Measurements from ENCODE around the gene BCL11B. TPM values are rescaled to one million over a fixed set of nuclear protein-coding genes. Genes with fewer than 3 reads are reported as not detected.

The BCL11B gene
- total RNA-seq, 1 experiment from 2014 or later: 0.05 TPM

- peaks cover 23% of the 10 kb centered on the region for H3K27me3 Mint-ChIP-seq (ENCODE audit: insufficient read depth, unreplicated experiment)
- TF ChIP-seq, protein P1, sequence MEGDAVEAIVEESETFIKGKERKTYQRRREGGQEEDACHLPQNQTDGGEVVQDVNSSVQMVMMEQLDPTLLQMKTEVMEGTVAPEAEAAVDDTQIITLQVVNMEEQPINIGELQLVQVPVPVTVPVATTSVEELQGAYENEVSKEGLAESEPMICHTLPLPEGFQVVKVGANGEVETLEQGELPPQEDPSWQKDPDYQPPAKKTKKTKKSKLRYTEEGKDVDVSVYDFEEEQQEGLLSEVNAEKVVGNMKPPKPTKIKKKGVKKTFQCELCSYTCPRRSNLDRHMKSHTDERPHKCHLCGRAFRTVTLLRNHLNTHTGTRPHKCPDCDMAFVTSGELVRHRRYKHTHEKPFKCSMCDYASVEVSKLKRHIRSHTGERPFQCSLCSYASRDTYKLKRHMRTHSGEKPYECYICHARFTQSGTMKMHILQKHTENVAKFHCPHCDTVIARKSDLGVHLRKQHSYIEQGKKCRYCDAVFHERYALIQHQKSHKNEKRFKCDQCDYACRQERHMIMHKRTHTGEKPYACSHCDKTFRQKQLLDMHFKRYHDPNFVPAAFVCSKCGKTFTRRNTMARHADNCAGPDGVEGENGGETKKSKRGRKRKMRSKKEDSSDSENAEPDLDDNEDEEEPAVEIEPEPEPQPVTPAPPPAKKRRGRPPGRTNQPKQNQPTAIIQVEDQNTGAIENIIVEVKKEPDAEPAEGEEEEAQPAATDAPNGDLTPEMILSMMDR (IDR thresholded peaks at IDR 0.05; ENCODE audit: insufficient read depth in 1 of 2, low read depth in 1 of 2, low read length in 1 of 2, severe bottlenecking in 1 of 2, unreplicated experiment in 1 of 2): no peak
- H3K36me3 Mint-ChIP-seq (ENCODE audit: insufficient read depth, unreplicated experiment): no peaks in the 10 kb centered on the region
- no peaks in the 10 kb centered on the region for H3K27me3 ChIP-seq (replicated peaks; ENCODE audit: control insufficient read depth, insufficient read depth, low read length)
- H3K9me3 Mint-ChIP-seq (ENCODE audit: unreplicated experiment): no peaks in the 10 kb centered on the region
- intact Hi-C loops (cut with micrococcal nuclease; ENCODE audit: unreplicated experiment): no loop called here
- ChIA-PET POLR2A (no interaction called here), CTCF (no interaction called here)
- H3K4me3 Mint-ChIP-seq (ENCODE audit: unreplicated experiment): no peak overlapping the region
- no peak for DNase-seq
- BruUV-seq (replicated peaks): no TSS peak
- H3K36me3 ChIP-seq (ENCODE audit: control insufficient read depth, insufficient read depth, low read length): no peaks in the 10 kb centered on the region
- no peaks in the 10 kb centered on the region for H3K4me1 ChIP-seq
- no peaks in the 10 kb centered on the region for H3K9me3 ChIP-seq
- no peak overlapping the region for H3K27ac Mint-ChIP-seq (ENCODE audit: unreplicated experiment)
- H3K4me3 ChIP-seq (ENCODE audit: low read depth, low read length): no peak overlapping the region
- H3K4me1 Mint-ChIP-seq (ENCODE audit: low read depth, unreplicated experiment): no peaks in the 10 kb centered on the region
Observed at GRCh38 chr14:99257673-99258221, 14.2 kb downstream of the BCL11B start.

GRCh38 chr14:99257122-99257672 lies 14.8 kb downstream of the BCL11B start:
- TF ChIP-seq, protein P1 (IDR thresholded peaks at IDR 0.05; ENCODE audit: insufficient read depth in 1 of 2, low read depth in 1 of 2, low read length in 1 of 2, severe bottlenecking in 1 of 2, unreplicated experiment in 1 of 2): no peak
- ChIA-PET POLR2A (no interaction called here), CTCF (no interaction called here)
- H3K9me3 ChIP-seq: no peaks in the 10 kb centered on the region
- Mint-ChIP-seq H3K27me3 (ENCODE audit: insufficient read depth, unreplicated experiment) (peaks cover 20% of the 10 kb centered on the region), H3K4me3 (ENCODE audit: unreplicated experiment) (no peak overlapping the region), H3K9me3 (ENCODE audit: unreplicated experiment) (no peaks in the 10 kb centered on the region), H3K27ac (ENCODE audit: unreplicated experiment) (no peak overlapping the region), H3K4me1 (ENCODE audit: low read depth, unreplicated experiment) (no peaks in the 10 kb centered on the region), H3K36me3 (ENCODE audit: insufficient read depth, unreplicated experiment) (no peaks in the 10 kb centered on the region)
- H3K4me3 ChIP-seq (ENCODE audit: low read depth, low read length): no peak overlapping the region
- no peak for DNase-seq
- intact Hi-C loops (cut with micrococcal nuclease; ENCODE audit: unreplicated experiment): no loop called here
- no peaks in the 10 kb centered on the region for H3K27me3 ChIP-seq (replicated peaks; ENCODE audit: control insufficient read depth, insufficient read depth, low read length)
- no TSS peak for BruUV-seq (replicated peaks)
- no peaks in the 10 kb centered on the region for H3K4me1 ChIP-seq
- H3K36me3 ChIP-seq (ENCODE audit: control insufficient read depth, insufficient read depth, low read length): no peaks in the 10 kb centered on the region

DNA sequence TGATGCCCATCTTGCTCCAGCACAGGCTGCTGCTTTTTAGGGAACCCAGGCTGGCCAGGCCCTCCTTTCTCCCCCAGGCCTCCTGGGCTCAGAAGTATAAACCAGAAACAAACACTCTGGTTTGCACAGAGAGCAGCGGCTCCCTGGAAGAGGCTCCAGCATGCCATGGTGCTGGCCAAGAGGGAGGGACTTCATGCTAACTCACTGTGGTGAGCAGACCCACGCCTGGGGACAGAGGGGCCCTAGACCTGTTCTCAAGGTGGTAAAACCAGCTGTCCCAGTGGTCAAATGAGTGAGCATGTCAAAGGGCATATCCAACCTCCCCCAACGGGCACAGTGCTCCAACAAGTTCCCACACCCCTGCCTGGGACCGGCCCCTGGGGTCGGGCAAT lies 15.5 kb downstream of the BCL11B start:
- Mint-ChIP-seq H3K36me3 (ENCODE audit: insufficient read depth, unreplicated experiment) (no peaks in the 10 kb centered on the region), H3K4me1 (ENCODE audit: low read depth, unreplicated experiment) (no peaks in the 10 kb centered on the region), H3K9me3 (ENCODE audit: unreplicated experiment) (no peaks in the 10 kb centered on the region), H3K27ac (ENCODE audit: unreplicated experiment) (no peak overlapping the region), H3K4me3 (ENCODE audit: unreplicated experiment) (no peak overlapping the region), H3K27me3 (ENCODE audit: insufficient read depth, unreplicated experiment) (peaks cover 20% of the 10 kb centered on the region)
- TF ChIP-seq, protein P1 (IDR thresholded peaks at IDR 0.05; ENCODE audit: insufficient read depth in 1 of 2, low read depth in 1 of 2, low read length in 1 of 2, severe bottlenecking in 1 of 2, unreplicated experiment in 1 of 2): no peak
- no peaks in the 10 kb centered on the region for H3K9me3 ChIP-seq
- no peak for DNase-seq
- no peak overlapping the region for H3K4me3 ChIP-seq (ENCODE audit: low read depth, low read length)
- H3K36me3 ChIP-seq (ENCODE audit: control insufficient read depth, insufficient read depth, low read length): no peaks in the 10 kb centered on the region
- H3K27me3 ChIP-seq (replicated peaks; ENCODE audit: control insufficient read depth, insufficient read depth, low read length): no peaks in the 10 kb centered on the region
- intact Hi-C loops (cut with micrococcal nuclease; ENCODE audit: unreplicated experiment): no loop called here
- ChIA-PET POLR2A (no interaction called here), CTCF (no interaction called here)
- BruUV-seq (replicated peaks): no TSS peak
- H3K4me1 ChIP-seq: no peaks in the 10 kb centered on the region
